ENCODE measurements around the gene SELPLG.

- TF ChIP-seq GATA2 (IDR thresholded peaks at IDR 0.05; ENCODE audit: low read depth, low read length), result no peak
- TF ChIP-seq GATA3 (IDR thresholded peaks at IDR 0.05; ENCODE audit: low read depth, low read length), result no peak
Measured at GRCh38 chr12:108653082-108653516, 19.4 kb upstream of the SELPLG start.

Measured in SH-SY5Y (cell line).